Osteocyte (in vitro differentiated cells): ENCODE data around the gene TEKT2. TPM values are rescaled to one million over a fixed set of nuclear protein-coding genes. Genes with fewer than 3 reads are reported as not detected.
A peak's percentile ranks its signal among the peaks of the same experiment; 100 is the strongest.

Experiments
- DNase-seq: peaks from one replicate; pipeline ENCODE4 v3.0.0; 2021; ENCODE audit warnings: mixed read lengths; ENCODE audit not compliant: unreplicated experiment; ENCODE audit errors: extremely low spot score
- H3K27ac Mint-ChIP-seq: one replicate; pipeline ENCODE4 v1.8.0; 2021; ENCODE audit warnings: mild to moderate bottlenecking, mixed read lengths; ENCODE audit not compliant: unreplicated experiment
- H3K27me3 Mint-ChIP-seq: one replicate; pipeline ENCODE4 v1.8.0; 2021; ENCODE audit warnings: mixed read lengths; ENCODE audit not compliant: unreplicated experiment
- H3K36me3 Mint-ChIP-seq: one replicate; pipeline ENCODE4 v1.8.0; 2021; ENCODE audit warnings: mixed read lengths; ENCODE audit not compliant: unreplicated experiment
- H3K4me1 Mint-ChIP-seq: one replicate; pipeline ENCODE4 v1.8.0; 2021; ENCODE audit warnings: mixed read lengths; ENCODE audit not compliant: unreplicated experiment
- H3K4me3 Mint-ChIP-seq: one replicate; pipeline ENCODE4 v1.8.0; 2021; ENCODE audit warnings: mild to moderate bottlenecking, moderate library complexity, mixed read lengths; ENCODE audit not compliant: unreplicated experiment
- H3K9me3 Mint-ChIP-seq: one replicate; pipeline ENCODE4 v1.8.0; 2021; ENCODE audit warnings: mixed read lengths; ENCODE audit not compliant: unreplicated experiment
- CTCF ChIP-seq: fragments of 200-600 bp; sonication (generic); IDR thresholded peaks from 2 replicates; pipeline ENCODE4 v1.5.0; 2021; ENCODE audit warnings: antibody characterized with exemption, mild to moderate bottlenecking, moderate library complexity
- total RNA-seq: library from RNA; stranded (reverse); gene quantifications from 2 replicates; pipeline ENCODE4 v1.2.1, GENCODE V29; 2021

Gene TEKT2
- total RNA-seq, 1 donor from 2014 or later, result 0.70 TPM

GRCh38 chr1:36134031-36134430 is 50.1 kb downstream of the TEKT2 start:
- no peak overlapping the region for H3K4me3 Mint-ChIP-seq
- DNase-seq, result no peak

GRCh38 chr1:36134505-36135329 is 50.8 kb downstream of the TEKT2 start:
- H3K4me3 Mint-ChIP-seq, result no peak overlapping the region
- peak overlapping the region; percentile 68 for H3K27ac Mint-ChIP-seq
- peaks cover 16% of the 10 kb centered on the region for H3K4me1 Mint-ChIP-seq
- peaks cover 15% of the 10 kb centered on the region for H3K36me3 Mint-ChIP-seq
- no peaks in the 10 kb centered on the region for H3K27me3 Mint-ChIP-seq
- no peak for DNase-seq
- peak; percentile 90 for TF ChIP-seq CTCF
- no peaks in the 10 kb centered on the region for H3K9me3 Mint-ChIP-seq

More at GRCh38 chr1:36134031-36134430, 50.1 kb downstream of the TEKT2 start:
- Mint-ChIP-seq H3K9me3 (no peaks in the 10 kb centered on the region), H3K27me3 (no peaks in the 10 kb centered on the region), H3K27ac (no peak overlapping the region), H3K4me1 (peaks cover 16% of the 10 kb centered on the region), H3K36me3 (peaks cover 11% of the 10 kb centered on the region)
- no peak for TF ChIP-seq CTCF

DNA sequence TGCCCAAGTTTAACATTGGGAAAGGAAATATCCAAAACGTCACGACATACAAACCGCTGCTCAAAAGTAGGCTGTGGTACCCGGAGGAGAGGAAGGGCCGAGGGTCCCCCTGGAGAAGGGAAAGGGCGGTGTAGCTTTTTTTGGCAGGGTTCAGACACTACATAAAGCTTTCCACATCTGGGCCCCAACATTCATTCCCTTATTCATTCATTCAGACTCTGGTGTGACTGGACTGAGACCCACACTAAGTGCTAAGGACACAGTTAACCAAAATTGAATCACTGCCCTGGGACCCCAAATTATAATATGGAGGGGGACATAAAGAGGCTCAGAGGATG is 51.4 kb downstream of the TEKT2 start:
- peak overlapping the region; percentile 68 for H3K27ac Mint-ChIP-seq
- H3K4me3 Mint-ChIP-seq, result no peak overlapping the region
- no peaks in the 10 kb centered on the region for H3K27me3 Mint-ChIP-seq
- no peaks in the 10 kb centered on the region for H3K9me3 Mint-ChIP-seq
- no peak for TF ChIP-seq CTCF
- no peak for DNase-seq
- H3K4me1 Mint-ChIP-seq, result peaks cover 16% of the 10 kb centered on the region
- peaks cover 18% of the 10 kb centered on the region for H3K36me3 Mint-ChIP-seq

DNA sequence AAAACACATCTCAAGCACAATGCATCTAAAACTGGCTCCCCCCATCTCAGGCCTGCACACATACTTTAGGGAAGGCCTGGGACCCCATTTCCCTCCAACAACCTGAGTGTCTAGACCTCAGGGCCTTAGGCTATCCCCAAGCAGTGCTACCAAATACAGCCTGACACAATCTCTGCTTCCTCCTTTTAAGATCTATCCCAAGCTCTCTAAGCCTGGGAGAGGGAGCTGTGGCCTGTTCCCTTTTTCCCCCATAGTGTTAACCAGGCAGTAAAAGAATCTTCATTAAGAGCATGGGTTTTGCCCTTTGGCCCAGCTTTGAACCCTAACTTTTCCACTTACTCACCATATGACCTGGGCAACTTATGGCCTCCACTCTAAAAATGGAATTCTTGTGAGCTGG is 51.9 kb downstream of the TEKT2 start:
- Mint-ChIP-seq H3K4me3 (no peak overlapping the region), H3K36me3 (peaks cover 18% of the 10 kb centered on the region), H3K27me3 (no peaks in the 10 kb centered on the region), H3K4me1 (peaks cover 18% of the 10 kb centered on the region), H3K27ac (peak overlapping the region; percentile 68), H3K9me3 (no peaks in the 10 kb centered on the region)
- TF ChIP-seq CTCF, result no peak
- no peak for DNase-seq

- no peaks in the 10 kb centered on the region for H3K9me3 Mint-ChIP-seq
- H3K4me1 Mint-ChIP-seq, result peaks cover 22% of the 10 kb centered on the region
- peaks cover 18% of the 10 kb centered on the region for H3K36me3 Mint-ChIP-seq
- no peak overlapping the region for H3K27ac Mint-ChIP-seq
- no peak overlapping the region for H3K4me3 Mint-ChIP-seq
- no peak for DNase-seq
- no peak for TF ChIP-seq CTCF
- no peaks in the 10 kb centered on the region for H3K27me3 Mint-ChIP-seq
Observed at GRCh38 chr1:36136535-36136934, 52.6 kb downstream of the TEKT2 start.
